WTC11 (cell line): ENCODE measurements around the gene AURKB. TPM values are rescaled to one million over a fixed set of nuclear protein-coding genes. Genes with fewer than 3 reads are reported as not detected.
A peak's percentile ranks its signal among the peaks of the same experiment; 100 is the strongest.

Experiments
- ATAC-seq: fragments of 200-7000 bp; cut with Tn5 transposase; 2 replicates; pipeline ENCODE4 v1.10.0; 2021; ENCODE audit warnings: mild to moderate bottlenecking, moderate library complexity
- CTCF ChIA-PET: fragments of 300-600 bp; sonication (Branson Sonifier 250); formaldehyde crosslinking; loops from one replicate; lab custom pipeline; 2021; ENCODE audit warnings: antibody characterized with exemption; lab: Charles Lee
- POLR2A ChIA-PET: fragments of 350-600 bp; sonication (Branson Sonifier 250); formaldehyde crosslinking; loops from one replicate; lab custom pipeline; 2021; ENCODE audit warnings: antibody characterized with exemption; lab: Charles Lee
- DNase-seq: peaks from one replicate; pipeline ENCODE4 v3.0.0; 2021; ENCODE audit warnings: low spot score
- H3K27ac Mint-ChIP-seq: 2 replicates; pipeline ENCODE4 v1.8.0; 2021; ENCODE audit warnings: mixed read lengths
- H3K27me3 Mint-ChIP-seq: 2 replicates; pipeline ENCODE4 v1.8.0; 2021; ENCODE audit warnings: low read depth, mild to moderate bottlenecking, moderate library complexity, mixed read lengths
- H3K36me3 Mint-ChIP-seq: 2 replicates; pipeline ENCODE4 v1.8.0; 2021; ENCODE audit warnings: mixed read lengths
- H3K4me1 Mint-ChIP-seq: 2 replicates; pipeline ENCODE4 v1.8.0; 2022; ENCODE audit warnings: mixed read lengths
- H3K4me3 Mint-ChIP-seq: 2 replicates; pipeline ENCODE4 v1.8.0; 2021; ENCODE audit warnings: mild to moderate bottlenecking, moderate library complexity, mixed read lengths
- H3K9me3 Mint-ChIP-seq: 2 replicates; pipeline ENCODE4 v1.8.0; 2021; ENCODE audit warnings: mixed read lengths
- CREB1 ChIP-seq: sonication (generic); formaldehyde crosslinking; IDR thresholded peaks from 2 replicates; pipeline ENCODE4 v1.8.0; 2023; ENCODE audit warnings: mild to moderate bottlenecking, missing genetic modification reagents
- GRHL2 ChIP-seq: fragments of 250-450 bp; sonication (Bioruptor Pico); IDR thresholded peaks from 2 replicates; pipeline ENCODE4 v1.8.0; 2022; ENCODE audit warnings: mild to moderate bottlenecking, moderate library complexity; ENCODE audit not compliant: insufficient replicate concordance, severe bottlenecking
- JUN ChIP-seq: sonication (generic); formaldehyde crosslinking; IDR thresholded peaks from 2 replicates; pipeline ENCODE4 v1.8.0; 2023; ENCODE audit warnings: mild to moderate bottlenecking, missing genetic modification reagents
- MYBL2 ChIP-seq: sonication (generic); formaldehyde crosslinking; IDR thresholded peaks from 2 replicates; pipeline ENCODE4 v1.8.1; 2023; ENCODE audit warnings: mild to moderate bottlenecking, moderate library complexity, missing genetic modification reagents
- NFATC4 ChIP-seq: fragments of 250-450 bp; sonication (Bioruptor Pico); IDR thresholded peaks from 2 replicates; pipeline ENCODE4 v1.9.0; 2021; ENCODE audit warnings: mild to moderate bottlenecking
- OVOL2 ChIP-seq: fragments of 250-450 bp; sonication (Bioruptor Pico); IDR thresholded peaks from 2 replicates; pipeline ENCODE4 v1.9.0; 2021; ENCODE audit warnings: mild to moderate bottlenecking, borderline replicate concordance
- PRRX2 ChIP-seq: fragments of 250-450 bp; sonication (Bioruptor Pico); IDR thresholded peaks from 2 replicates; pipeline ENCODE4 v1.8.0; 2021; ENCODE audit warnings: mild to moderate bottlenecking
- RELA ChIP-seq: sonication (generic); formaldehyde crosslinking; IDR thresholded peaks from 2 replicates; pipeline ENCODE4 v1.8.1; 2022; ENCODE audit warnings: missing genetic modification reagents, mild to moderate bottlenecking, borderline replicate concordance
- TCF7 ChIP-seq: sonication (generic); formaldehyde crosslinking; IDR thresholded peaks from 2 replicates; pipeline ENCODE4 v1.8.0; 2022; ENCODE audit warnings: mild to moderate bottlenecking, low read depth, missing genetic modification reagents, moderate library complexity
- TP53 ChIP-seq: sonication (generic); formaldehyde crosslinking; IDR thresholded peaks from 2 replicates; pipeline ENCODE4 v1.8.1; 2023; ENCODE audit warnings: mild to moderate bottlenecking, missing genetic modification reagents
- ZBTB21 ChIP-seq: sonication (generic); formaldehyde crosslinking; IDR thresholded peaks from 2 replicates; pipeline ENCODE4 v1.8.1; 2023; ENCODE audit warnings: mild to moderate bottlenecking, missing genetic modification reagents, borderline replicate concordance
- ZNF121 ChIP-seq: sonication (generic); formaldehyde crosslinking; IDR thresholded peaks from 2 replicates; pipeline ENCODE4 v1.8.0; 2023; ENCODE audit warnings: missing genetic modification reagents
- ZNF232 ChIP-seq: sonication (generic); formaldehyde crosslinking; IDR thresholded peaks from 2 replicates; pipeline ENCODE4 v1.8.0; 2022; ENCODE audit warnings: mild to moderate bottlenecking, missing genetic modification reagents
- ZNF317 ChIP-seq: sonication (generic); formaldehyde crosslinking; IDR thresholded peaks from 2 replicates; pipeline ENCODE4 v1.8.1; 2023; ENCODE audit warnings: low read depth, mild to moderate bottlenecking, moderate library complexity, missing genetic modification reagents, borderline replicate concordance
- ZNF423 ChIP-seq: fragments of 250-450 bp; sonication (Bioruptor Pico); IDR thresholded peaks from 2 replicates; pipeline ENCODE4 v2.1.2; 2022; ENCODE audit warnings: mild to moderate bottlenecking, moderate library complexity
- total RNA-seq: library from RNA; stranded (reverse); gene quantifications from 3 replicates; pipeline ENCODE4 v1.2.3, GENCODE V29; 2021
- TF ChIP-seq, protein P1 (sequence below): fragments of 250-450 bp; sonication (Bioruptor Pico); IDR thresholded peaks from 2 replicates; pipeline ENCODE4 v1.9.0; 2021; ENCODE audit warnings: mild to moderate bottlenecking
- TF ChIP-seq, protein P2 (sequence below): sonication (generic); formaldehyde crosslinking; IDR thresholded peaks from 2 replicates; pipeline ENCODE4 v1.8.0; 2022; ENCODE audit warnings: mild to moderate bottlenecking, missing genetic modification reagents
- TF ChIP-seq, protein P3 (sequence below): sonication (generic); formaldehyde crosslinking; conservative IDR thresholded peaks from 2 replicates; pipeline ENCODE4 v1.8.1; 2022; ENCODE audit warnings: mild to moderate bottlenecking, missing genetic modification reagents
- TF ChIP-seq, protein P4 (sequence below): sonication (generic); formaldehyde crosslinking; IDR thresholded peaks from 2 replicates; pipeline ENCODE4 v1.8.1; 2023; ENCODE audit warnings: mild to moderate bottlenecking, missing genetic modification reagents, borderline replicate concordance
- TF ChIP-seq, protein P5 (sequence below): sonication (generic); formaldehyde crosslinking; IDR thresholded peaks from 2 replicates; pipeline ENCODE4 v1.8.0; 2022; ENCODE audit warnings: mild to moderate bottlenecking, missing genetic modification reagents
- TF ChIP-seq, protein P6 (sequence below): fragments of 250-450 bp; sonication (Bioruptor Pico); IDR thresholded peaks from 2 replicates; pipeline ENCODE4 v1.9.0; 2021; ENCODE audit warnings: mild to moderate bottlenecking

Gene AURKB
- total RNA-seq, 1 experiment from 2014 or later = 215 TPM

DNA sequence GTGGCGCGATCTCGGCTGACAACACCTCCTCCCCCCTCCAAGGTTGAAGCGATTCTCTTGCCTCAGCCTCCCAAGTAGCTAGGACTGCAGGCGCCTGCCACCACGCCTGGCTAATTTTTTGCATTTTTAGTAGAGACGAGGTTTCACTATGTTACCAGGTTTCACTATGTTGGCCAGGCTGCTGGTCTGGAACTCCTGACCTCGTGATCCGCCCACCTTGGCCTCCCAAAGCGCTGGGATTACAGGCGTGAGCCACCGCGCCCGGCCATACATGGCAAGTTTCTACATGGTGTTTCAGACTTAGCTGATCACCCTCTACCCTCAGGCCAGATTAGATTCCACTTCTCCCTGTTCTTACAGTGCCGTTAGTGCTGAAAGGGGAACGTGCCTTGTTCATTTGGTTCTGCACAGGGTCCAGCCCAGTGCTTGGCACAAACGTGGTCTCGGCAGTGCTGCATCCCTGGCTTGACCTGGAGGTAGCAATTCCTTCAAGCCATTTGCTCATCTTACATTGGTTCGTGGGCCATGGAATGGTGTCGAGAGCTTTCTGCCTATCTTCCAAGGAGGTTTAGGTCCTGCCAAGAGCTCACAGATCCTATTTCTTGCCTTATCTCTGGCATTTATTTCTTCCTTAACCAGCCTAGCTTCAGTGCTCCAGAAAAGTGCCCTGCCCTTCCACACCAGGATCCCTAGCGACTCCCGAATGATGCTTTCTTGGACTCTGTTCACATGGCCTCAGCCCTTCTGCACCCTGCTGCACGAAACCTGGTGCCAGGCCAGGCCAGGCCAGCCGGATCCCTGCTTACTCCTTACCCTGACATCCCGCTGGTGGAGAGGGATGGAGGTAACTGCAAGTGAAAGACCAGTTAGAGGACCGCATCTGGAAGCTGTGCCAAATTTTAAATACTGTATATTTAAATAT lies 14.8 kb upstream of the AURKB start:
- peaks cover 20% of the 10 kb centered on the region for H3K36me3 Mint-ChIP-seq
- peak overlapping the region; percentile 91 for H3K27ac Mint-ChIP-seq
- DNase-seq = no peak
- no peaks in the 10 kb centered on the region for H3K9me3 Mint-ChIP-seq
- H3K4me3 Mint-ChIP-seq = peak overlapping the region; percentile 99
- H3K27me3 Mint-ChIP-seq = peaks cover 7% of the 10 kb centered on the region
- peaks cover 15% of the 10 kb centered on the region for H3K4me1 Mint-ChIP-seq
- ATAC-seq = no peak
- TF ChIP-seq ZNF121 = peak; percentile 93
- TF ChIP-seq, protein P1, sequence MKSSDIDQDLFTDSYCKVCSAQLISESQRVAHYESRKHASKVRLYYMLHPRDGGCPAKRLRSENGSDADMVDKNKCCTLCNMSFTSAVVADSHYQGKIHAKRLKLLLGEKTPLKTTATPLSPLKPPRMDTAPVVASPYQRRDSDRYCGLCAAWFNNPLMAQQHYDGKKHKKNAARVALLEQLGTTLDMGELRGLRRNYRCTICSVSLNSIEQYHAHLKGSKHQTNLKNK = no peak
- ChIA-PET CTCF (interaction anchor here (0.7 to 1.1 kb wide), 3 partner anchors 15 to 101 kb away, joined by 3 read pairs; partner anchors contain the start of gene RANGRF), POLR2A (interaction anchor here (0.6 to 4.6 kb wide), 5 partner anchors 15 to 35 kb away, joined by 5 to 31 read pairs (median 6); partner anchors contain the start of genes AURKB, BORCS6, CTC1 and PFAS)

DNA sequence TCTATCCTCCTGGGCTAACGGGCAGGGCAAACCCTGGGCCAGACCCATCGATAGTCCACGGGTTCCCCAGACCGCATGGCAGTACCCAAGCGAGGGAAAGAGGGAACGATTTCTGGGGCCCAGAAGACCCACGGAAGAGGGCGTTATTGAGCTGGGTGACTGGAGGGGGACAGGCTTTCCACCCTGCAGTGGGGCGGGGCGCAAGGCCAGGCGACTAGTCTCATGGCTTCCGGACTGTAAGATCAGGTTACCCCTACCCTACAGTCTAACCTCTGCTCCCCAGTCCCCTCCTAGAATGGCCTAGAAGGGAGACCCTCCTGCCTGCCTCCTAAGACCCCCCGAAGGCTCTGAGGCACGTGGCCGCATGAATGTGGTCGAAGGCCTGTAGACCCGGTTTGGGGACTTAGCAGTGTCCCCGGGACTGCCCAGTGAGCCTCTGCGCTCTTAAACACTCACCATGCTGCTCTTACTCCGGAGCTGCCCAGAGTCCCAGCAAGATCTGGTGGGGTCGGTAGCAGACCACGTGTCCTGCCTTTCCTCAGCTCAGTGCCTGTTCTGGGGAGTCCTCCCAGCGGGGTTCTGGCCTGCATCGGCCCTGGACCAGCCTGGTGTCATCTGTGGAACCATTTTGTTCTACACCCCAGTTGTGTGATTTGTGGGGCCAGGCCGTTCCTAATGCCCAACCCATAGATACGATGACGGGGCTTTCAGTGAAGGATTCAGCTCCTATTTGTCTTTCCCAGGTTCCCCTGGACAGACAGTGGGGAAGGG lies 13.2 kb upstream of the AURKB start:
- H3K4me3 Mint-ChIP-seq = peak overlapping the region; percentile 99
- peak; percentile 33 for ATAC-seq
- H3K9me3 Mint-ChIP-seq = no peaks in the 10 kb centered on the region
- H3K36me3 Mint-ChIP-seq = peaks cover 7% of the 10 kb centered on the region; the same call in 1 of the 2 replicates
- H3K27me3 Mint-ChIP-seq = peaks cover 7% of the 10 kb centered on the region
- ChIA-PET POLR2A (interaction anchor here (0.5 to 5.0 kb wide), 11 partner anchors 13 to 361 kb away, joined by 3 to 43 read pairs (median 6); partner anchors contain the start of genes AURKB, BORCS6, CTC1 and KRABD2), CTCF (interaction anchor here (0.5 to 4.0 kb wide), 14 partner anchors 10 to 143 kb away, joined by 3 to 24 read pairs (median 4); partner anchors contain the start of genes AURKB, CTC1, HES7 and SLC25A35)
- H3K4me1 Mint-ChIP-seq = peaks cover 18% of the 10 kb centered on the region
- DNase-seq = peak; percentile 77
- H3K27ac Mint-ChIP-seq = peak overlapping the region; percentile 99
- TF ChIP-seq NFATC4 (no peak), TP53 (CRISPR knock-in tag) (no peak; the same call in 1 of the 2 replicates), ZNF121 (no peak), TCF7 (CRISPR knock-in tag) (no peak), JUN (CRISPR knock-in tag) (no peak), ZNF317 (no peak), GRHL2 (CRISPR knock-in tag) (no peak), ZNF423 (CRISPR knock-in tag) (no peak), MYBL2 (CRISPR knock-in tag) (0 out of 2 replicates have a peak, but pooled peaks have one; percentile 30), RELA (CRISPR knock-in tag) (no peak), CREB1 (CRISPR knock-in tag) (no peak), OVOL2 (CRISPR knock-in tag) (no peak), PRRX2 (CRISPR knock-in tag) (no peak), ZBTB21 (no peak), ZNF232 (CRISPR knock-in tag) (no peak)
- TF ChIP-seq, protein P2, sequence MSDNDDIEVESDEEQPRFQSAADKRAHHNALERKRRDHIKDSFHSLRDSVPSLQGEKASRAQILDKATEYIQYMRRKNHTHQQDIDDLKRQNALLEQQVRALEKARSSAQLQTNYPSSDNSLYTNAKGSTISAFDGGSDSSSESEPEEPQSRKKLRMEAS (CRISPR knock-in tag) = peak; percentile 86
- TF ChIP-seq, protein P3, sequence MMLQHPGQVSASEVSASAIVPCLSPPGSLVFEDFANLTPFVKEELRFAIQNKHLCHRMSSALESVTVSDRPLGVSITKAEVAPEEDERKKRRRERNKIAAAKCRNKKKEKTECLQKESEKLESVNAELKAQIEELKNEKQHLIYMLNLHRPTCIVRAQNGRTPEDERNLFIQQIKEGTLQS (CRISPR knock-in tag) = no peak
- TF ChIP-seq, protein P4, sequence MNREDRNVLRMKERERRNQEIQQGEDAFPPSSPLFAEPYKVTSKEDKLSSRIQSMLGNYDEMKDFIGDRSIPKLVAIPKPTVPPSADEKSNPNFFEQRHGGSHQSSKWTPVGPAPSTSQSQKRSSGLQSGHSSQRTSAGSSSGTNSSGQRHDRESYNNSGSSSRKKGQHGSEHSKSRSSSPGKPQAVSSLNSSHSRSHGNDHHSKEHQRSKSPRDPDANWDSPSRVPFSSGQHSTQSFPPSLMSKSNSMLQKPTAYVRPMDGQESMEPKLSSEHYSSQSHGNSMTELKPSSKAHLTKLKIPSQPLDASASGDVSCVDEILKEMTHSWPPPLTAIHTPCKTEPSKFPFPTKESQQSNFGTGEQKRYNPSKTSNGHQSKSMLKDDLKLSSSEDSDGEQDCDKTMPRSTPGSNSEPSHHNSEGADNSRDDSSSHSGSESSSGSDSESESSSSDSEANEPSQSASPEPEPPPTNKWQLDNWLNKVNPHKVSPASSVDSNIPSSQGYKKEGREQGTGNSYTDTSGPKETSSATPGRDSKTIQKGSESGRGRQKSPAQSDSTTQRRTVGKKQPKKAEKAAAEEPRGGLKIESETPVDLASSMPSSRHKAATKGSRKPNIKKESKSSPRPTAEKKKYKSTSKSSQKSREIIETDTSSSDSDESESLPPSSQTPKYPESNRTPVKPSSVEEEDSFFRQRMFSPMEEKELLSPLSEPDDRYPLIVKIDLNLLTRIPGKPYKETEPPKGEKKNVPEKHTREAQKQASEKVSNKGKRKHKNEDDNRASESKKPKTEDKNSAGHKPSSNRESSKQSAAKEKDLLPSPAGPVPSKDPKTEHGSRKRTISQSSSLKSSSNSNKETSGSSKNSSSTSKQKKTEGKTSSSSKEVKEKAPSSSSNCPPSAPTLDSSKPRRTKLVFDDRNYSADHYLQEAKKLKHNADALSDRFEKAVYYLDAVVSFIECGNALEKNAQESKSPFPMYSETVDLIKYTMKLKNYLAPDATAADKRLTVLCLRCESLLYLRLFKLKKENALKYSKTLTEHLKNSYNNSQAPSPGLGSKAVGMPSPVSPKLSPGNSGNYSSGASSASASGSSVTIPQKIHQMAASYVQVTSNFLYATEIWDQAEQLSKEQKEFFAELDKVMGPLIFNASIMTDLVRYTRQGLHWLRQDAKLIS = no peak
- TF ChIP-seq, protein P5, sequence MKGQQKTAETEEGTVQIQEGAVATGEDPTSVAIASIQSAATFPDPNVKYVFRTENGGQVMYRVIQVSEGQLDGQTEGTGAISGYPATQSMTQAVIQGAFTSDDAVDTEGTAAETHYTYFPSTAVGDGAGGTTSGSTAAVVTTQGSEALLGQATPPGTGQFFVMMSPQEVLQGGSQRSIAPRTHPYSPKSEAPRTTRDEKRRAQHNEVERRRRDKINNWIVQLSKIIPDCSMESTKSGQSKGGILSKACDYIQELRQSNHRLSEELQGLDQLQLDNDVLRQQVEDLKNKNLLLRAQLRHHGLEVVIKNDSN (CRISPR knock-in tag) = peak; percentile 72
- TF ChIP-seq, protein P6, sequence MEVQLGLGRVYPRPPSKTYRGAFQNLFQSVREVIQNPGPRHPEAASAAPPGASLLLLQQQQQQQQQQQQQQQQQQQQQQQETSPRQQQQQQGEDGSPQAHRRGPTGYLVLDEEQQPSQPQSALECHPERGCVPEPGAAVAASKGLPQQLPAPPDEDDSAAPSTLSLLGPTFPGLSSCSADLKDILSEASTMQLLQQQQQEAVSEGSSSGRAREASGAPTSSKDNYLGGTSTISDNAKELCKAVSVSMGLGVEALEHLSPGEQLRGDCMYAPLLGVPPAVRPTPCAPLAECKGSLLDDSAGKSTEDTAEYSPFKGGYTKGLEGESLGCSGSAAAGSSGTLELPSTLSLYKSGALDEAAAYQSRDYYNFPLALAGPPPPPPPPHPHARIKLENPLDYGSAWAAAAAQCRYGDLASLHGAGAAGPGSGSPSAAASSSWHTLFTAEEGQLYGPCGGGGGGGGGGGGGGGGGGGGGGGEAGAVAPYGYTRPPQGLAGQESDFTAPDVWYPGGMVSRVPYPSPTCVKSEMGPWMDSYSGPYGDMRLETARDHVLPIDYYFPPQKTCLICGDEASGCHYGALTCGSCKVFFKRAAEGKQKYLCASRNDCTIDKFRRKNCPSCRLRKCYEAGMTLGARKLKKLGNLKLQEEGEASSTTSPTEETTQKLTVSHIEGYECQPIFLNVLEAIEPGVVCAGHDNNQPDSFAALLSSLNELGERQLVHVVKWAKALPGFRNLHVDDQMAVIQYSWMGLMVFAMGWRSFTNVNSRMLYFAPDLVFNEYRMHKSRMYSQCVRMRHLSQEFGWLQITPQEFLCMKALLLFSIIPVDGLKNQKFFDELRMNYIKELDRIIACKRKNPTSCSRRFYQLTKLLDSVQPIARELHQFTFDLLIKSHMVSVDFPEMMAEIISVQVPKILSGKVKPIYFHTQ (CRISPR knock-in tag) = no peak
